Esophagus muscularis mucosa (tissue), 3 donors: Measurements from ENCODE around the gene FRMD5.

Source experiments
- CTCF ChIP-seq, 3 experiments: fragments of 200-600 bp in 2 of 3; fragments of 450-650 bp in 1 of 3; sonication (generic) in 2 of 3; IDR thresholded peaks; one replicate each; pipeline ENCODE4 v1.5.1; 2017 to 2019; ENCODE audit warnings: antibody characterized with exemption in 3 of 3, mild to moderate bottlenecking in 2 of 3, moderate library complexity in 1 of 3
- POLR2AphosphoS5 ChIP-seq, 2 donors: sonication (generic); formaldehyde crosslinking; IDR thresholded peaks; one replicate each; pipeline ENCODE4 v1.6.1; 2017; ENCODE audit warnings: antibody characterized with exemption in 2 of 2

- TF ChIP-seq CTCF (IDR thresholded peaks at IDR 0.05): no peak
- no peak for TF ChIP-seq POLR2AphosphoS5 (IDR thresholded peaks at IDR 0.05)
Observed at GRCh38 chr15:44125879-44126278, 69.2 kb downstream of the FRMD5 start.
